AG09309 (cell line): ENCODE measurements around the gene ANKS4B.

ENCODE experiments used
- DNase-seq: peaks from one replicate; pipeline ENCODE4 v3.0.0-alpha.2; 2010; ENCODE audit warnings: low read depth
- H3K4me3 ChIP-seq: 2 replicates; pipeline ENCODE4 v1.5.1; 2011; ENCODE audit warnings: mild to moderate bottlenecking, low read depth, low read length, moderate library complexity; ENCODE audit not compliant: control insufficient read depth
- TF ChIP-seq, protein P1 (sequence below): IDR thresholded peaks from 2 replicates; pipeline ENCODE4 v1.5.1; 2011; ENCODE audit warnings: mild to moderate bottlenecking, low read depth, low read length, inconsistent platforms; ENCODE audit not compliant: insufficient read depth, control insufficient read depth; ENCODE audit errors: missing control alignments

The ANKS4B gene

DNA sequence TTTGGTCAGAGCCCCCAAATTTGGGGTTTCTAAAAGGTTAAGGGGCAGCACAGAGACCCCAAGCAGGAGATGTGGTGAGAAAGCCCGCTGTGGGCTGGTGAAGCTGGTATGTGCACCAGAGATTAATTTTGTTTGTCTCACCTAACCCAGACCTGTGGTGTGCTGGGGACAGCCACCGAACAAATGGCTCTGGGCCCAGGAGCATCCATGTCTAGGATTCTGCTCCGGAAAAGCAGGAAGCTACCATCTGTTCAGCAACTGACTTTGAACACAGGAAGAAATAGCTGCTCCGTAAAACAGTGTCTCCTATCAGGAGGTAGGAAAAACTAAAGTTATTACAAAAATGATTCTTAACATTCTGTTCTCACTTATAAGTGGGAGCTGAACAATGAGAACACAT is 19.4 kb upstream of the ANKS4B start:
- TF ChIP-seq, protein P1, sequence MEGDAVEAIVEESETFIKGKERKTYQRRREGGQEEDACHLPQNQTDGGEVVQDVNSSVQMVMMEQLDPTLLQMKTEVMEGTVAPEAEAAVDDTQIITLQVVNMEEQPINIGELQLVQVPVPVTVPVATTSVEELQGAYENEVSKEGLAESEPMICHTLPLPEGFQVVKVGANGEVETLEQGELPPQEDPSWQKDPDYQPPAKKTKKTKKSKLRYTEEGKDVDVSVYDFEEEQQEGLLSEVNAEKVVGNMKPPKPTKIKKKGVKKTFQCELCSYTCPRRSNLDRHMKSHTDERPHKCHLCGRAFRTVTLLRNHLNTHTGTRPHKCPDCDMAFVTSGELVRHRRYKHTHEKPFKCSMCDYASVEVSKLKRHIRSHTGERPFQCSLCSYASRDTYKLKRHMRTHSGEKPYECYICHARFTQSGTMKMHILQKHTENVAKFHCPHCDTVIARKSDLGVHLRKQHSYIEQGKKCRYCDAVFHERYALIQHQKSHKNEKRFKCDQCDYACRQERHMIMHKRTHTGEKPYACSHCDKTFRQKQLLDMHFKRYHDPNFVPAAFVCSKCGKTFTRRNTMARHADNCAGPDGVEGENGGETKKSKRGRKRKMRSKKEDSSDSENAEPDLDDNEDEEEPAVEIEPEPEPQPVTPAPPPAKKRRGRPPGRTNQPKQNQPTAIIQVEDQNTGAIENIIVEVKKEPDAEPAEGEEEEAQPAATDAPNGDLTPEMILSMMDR, result no peak
- H3K4me3 ChIP-seq, result no peak overlapping the region
- DNase-seq, result no peak

DNA sequence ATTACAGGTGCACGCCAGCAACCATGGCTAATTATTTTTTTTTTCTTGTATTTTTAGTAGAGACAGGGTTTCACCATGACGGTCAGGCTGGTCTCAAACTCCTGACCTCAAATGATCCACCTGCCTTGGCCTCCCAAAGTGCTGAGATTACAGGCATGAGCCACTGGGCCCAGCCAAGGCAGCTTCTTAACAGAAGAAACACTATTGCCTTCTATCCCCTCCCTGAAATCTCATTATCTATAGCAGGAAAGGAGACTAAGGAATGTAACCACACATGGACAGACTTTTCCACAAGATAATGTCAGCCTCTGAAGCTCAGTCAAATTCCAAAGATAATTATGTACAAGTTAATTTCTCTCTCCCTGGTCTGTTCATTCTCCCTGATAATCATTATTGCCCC is 16.4 kb upstream of the ANKS4B start:
- no peak for DNase-seq
- TF ChIP-seq, protein P1, result no peak
- no peak overlapping the region for H3K4me3 ChIP-seq

DNA sequence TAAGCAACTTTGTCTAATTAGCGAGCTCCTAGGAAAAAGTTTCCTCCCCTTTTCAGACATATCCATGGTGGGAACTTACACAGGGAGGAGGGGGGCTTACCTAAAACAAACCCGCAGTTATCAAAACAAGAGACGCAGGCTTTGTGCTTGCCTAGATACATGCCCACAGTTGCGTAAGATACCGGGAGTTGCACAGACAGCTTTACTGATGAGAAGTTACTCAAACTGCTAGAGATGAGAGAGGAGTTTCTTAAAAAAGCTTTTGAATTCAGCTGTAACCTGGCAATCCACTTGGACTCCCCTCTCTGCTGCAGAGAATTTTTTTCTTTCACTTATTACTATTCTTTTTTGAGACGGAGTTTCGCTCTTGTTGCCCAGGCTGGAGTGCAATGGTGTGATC is 15.3 kb upstream of the ANKS4B start:
- DNase-seq, result no peak
- TF ChIP-seq, protein P1, result no peak

DNA sequence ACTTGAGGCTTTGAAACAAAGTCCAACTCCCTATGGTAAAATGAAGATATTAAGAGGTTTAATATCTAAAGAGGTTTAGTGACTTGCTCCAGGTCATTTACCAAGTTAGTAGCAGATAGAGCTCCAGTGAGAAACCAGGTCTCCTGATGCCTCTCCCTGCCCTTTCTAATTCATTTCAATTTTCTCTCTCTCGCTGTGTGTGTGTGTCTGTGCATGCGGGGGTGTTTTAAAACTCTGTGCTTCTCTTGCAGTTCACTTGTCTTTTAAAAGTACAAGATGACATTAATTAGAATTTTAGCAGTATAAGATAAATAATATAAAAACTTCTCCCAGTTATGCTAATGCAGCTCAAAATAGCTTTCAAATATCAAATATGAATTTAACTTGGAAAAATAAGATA is 13.9 kb upstream of the ANKS4B start:
- no peak for DNase-seq
- H3K4me3 ChIP-seq, result no peak overlapping the region
- TF ChIP-seq, protein P1, result no peak

More for the DNA sequence above, 15.3 kb upstream of the ANKS4B start:
- no peak overlapping the region for H3K4me3 ChIP-seq

DNA sequence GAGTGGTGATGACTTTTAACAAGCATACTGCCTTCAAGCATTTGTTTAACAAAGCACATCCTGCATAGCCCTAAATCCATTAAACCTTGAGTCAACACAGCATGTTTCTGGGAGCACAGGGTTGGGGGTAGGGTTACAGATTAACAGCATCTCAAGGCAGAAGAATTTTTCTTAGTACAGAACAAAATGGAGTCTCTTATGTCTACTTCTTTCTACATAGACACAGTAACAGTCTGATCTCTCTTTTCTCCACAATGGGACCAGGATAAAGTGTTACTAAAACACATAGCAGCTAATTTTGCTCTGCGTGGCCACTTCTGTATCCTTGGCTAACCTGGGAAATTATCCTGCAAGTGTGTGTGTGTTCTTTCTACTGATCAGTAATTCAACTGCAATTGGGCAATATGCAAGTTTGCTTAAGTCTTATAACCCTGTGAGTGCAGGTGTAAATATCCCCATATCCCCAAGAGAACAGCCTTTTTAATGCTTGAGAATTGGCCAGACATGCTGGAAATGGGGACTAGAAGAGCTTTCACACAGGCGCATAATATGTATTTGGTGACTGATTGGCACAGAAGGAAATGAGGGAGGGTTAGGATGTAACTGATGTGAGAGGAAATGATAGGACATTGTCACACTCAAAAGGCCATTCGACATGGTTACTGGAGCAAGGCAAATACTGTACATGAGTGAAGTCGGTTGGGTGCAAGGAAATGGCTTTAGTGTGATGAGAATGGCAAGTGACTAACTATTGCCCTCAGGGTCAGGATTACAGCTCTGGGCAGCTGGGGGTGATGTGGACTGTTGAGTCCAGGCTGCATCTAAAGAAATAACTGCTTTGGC is 10.8 kb upstream of the ANKS4B start:
- DNase-seq, result no peak
- no peak overlapping the region for H3K4me3 ChIP-seq
- TF ChIP-seq, protein P1, result no peak

DNA sequence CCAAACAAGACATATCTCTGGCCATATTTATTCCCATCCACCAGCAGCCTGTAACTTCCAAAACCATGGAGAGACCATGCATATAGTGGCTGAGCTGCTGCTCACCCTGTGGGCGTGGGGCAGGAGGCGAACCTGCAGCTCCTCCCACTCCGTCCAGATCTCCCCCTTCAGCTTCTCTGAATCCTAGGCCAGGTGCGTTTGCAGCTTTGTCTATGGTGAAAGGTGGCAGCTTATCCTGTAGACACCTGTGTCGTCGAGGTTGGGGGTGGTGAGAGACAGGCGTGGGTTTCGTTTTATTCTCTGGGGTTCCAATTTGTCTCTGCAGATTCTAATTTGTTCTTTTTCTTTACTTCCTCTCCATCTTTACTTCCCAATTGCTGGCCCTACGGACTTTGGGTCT is 9.7 kb upstream of the ANKS4B start:
- TF ChIP-seq, protein P1, result no peak
- no peak for DNase-seq
- H3K4me3 ChIP-seq, result no peak overlapping the region
